AG10803 (cell line): ENCODE results near the gene EGFR.

Experiments used
- DNase-seq: peaks from one replicate; pipeline ENCODE4 v3.0.0; 2010; ENCODE audit warnings: low read depth
- H3K4me3 ChIP-seq: 2 replicates; pipeline ENCODE4 v1.5.1; 2011; ENCODE audit warnings: mild to moderate bottlenecking, low read length, control low read depth
- CTCF ChIP-seq: conservative IDR thresholded peaks from 2 replicates; pipeline ENCODE4 v1.5.1; 2011; ENCODE audit warnings: mild to moderate bottlenecking, low read length, control low read depth, inconsistent platforms

Gene EGFR

DNA sequence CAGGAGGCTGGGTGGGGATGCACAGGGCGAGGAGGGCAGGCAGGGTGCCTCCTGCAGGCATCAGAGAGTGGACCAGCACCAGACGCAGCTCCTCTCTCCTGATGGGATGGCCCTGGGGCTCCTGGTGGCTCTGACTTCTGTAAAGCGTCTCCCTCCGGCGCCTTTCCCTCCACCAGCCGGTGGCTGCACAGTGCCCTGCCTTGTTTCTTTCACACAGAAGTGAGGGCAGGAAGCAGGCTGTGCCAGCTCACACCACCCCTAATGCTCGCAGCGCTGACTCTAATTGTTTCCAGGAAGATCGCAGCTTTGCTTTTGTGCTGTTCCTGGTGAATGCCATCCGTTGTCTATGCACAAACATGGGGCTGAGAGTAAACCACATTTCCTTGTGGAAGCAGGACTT, 194.0 kb downstream of the EGFR start:
- no peak for TF ChIP-seq CTCF
- H3K4me3 ChIP-seq: no peak overlapping the region
- peak; percentile 17 for DNase-seq

DNA sequence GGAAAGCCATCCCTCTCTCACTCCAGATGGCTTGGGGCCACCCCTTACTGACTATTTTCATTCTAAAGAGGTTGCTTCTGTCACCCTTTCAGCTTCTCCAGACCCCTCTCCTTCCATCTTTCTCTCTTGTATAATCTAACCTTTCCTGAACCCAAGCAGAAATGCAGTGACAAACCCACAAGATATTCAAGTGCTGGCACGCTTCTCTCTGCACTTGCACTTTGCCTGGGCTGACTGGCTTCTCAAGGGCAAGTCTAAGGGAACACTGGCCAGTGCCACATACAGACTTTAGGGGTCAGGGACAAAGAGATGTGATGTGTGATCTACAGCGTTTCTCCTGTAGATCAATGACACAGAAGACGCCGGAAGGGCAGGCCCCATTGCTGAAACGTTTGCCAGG, 195.9 kb downstream of the EGFR start:
- no peak for TF ChIP-seq CTCF
- no peak overlapping the region for H3K4me3 ChIP-seq
- DNase-seq: peak; percentile 27

DNA sequence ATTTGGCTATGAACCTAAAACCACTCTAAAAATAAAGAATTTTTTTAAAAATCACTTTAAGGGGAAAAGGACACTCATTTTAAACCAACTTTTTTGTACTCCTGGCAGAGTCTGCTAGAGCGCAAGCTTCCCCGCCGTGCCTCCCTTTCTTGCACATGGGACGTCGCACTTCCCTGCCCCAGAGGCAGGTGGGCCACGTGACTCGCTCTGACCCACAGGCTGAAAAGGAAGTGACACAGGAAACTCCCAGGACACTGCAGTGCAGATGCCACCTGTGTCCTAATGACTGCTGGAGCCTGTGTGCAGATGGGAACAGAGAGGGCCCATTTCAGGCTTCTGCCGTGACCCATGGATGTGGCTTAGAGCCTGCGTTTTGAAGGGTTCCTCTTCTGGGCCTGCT, 204.2 kb downstream of the EGFR start:
- TF ChIP-seq CTCF: no peak
- no peak overlapping the region for H3K4me3 ChIP-seq
- DNase-seq: no peak

DNA sequence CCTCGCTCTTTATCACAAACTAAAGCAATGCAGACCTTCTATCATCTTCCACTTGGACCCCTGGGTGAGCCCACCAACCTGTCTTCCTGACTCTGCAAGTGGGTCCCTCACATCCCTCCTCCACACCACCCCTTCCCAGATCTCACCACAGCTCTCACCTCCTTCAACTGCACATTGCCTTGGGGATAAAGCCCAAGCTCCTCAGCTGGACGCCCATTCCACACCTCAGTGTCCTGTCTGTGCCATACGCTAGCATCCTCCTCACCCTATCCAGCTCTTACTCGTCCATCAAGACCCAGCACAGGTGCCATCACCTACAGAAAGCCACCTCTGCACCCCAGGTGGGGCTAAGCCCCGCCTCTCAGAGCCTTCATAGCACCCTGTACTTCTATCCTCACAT, 205.3 kb downstream of the EGFR start:
- no peak overlapping the region for H3K4me3 ChIP-seq
- no peak for TF ChIP-seq CTCF
- DNase-seq: no peak

GRCh38 chr7:55224810-55225209, 206.0 kb downstream of the EGFR start:
- no peak for DNase-seq
- no peak for TF ChIP-seq CTCF
- no peak overlapping the region for H3K4me3 ChIP-seq

DNA sequence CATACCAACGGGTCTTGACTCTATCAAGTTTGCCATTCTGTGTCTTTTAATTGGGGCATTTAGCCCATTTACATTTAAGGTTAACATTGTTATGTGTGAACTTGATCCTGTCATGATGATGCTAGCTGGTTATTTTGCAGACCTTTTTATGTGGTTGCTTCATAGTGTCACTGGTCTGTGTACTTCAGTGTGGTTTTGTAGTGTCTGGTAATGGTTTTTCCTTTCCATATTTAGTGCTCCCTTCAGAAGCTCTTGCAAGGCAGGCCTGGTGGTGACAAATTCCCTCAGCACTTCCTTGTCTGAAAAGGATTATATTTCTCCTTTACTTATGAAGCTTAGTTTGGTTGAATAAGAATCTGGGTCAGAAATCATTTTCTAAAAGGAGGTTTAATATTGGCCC, 211.2 kb downstream of the EGFR start:
- TF ChIP-seq CTCF: no peak
- DNase-seq: no peak
- no peak overlapping the region for H3K4me3 ChIP-seq

DNA sequence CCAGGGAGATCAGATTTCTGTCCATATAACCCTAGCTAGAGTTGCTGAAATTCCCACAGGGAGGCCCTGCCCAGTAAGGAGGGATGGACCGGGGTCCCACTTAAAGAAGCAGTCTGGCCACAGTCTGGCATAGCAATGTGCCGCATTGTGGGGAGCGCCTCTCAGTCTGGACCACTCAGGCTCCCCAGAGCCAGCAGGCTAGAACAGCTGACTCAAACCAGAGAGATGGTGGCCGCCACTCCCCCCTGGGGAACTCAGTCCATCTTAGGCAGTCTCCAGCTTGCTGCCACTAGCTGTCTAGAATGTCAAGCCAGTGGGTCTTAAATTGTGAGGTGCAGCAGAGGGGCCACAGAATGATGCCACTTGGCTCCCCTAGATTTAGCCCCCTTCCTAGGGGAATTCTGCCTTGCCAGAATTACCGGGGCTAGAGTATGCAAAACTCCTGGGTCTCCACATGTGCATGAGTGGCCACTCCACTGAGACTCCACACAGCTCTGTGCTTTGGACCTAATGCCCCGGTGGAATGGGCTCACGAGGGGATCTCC, 213.0 kb downstream of the EGFR start:
- TF ChIP-seq CTCF: no peak
- DNase-seq: no peak
- no peak overlapping the region for H3K4me3 ChIP-seq
